ENCODE results near the gene IFNLR1.

DNA sequence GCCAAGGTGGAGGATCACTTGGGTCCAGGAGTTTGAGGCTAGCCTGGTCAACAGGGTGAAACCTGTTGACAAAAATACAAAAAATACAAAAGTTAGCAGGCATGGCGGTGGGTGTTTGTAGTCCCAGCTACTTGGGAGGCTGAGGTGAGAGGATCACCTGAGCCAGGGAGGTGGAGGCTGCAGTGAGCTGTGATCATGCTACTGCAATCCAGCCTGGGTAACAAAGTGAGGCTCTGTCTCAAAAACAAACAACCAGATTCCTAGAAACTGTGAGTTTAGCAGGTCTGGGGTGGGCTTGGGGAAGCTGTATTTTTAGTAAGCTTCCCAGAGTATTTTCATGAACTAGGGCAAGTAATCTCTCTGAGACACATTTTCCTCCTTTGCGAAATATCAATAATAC lies 70.0 kb downstream of the IFNLR1 start:
- TF ChIP-seq, protein P1, sequence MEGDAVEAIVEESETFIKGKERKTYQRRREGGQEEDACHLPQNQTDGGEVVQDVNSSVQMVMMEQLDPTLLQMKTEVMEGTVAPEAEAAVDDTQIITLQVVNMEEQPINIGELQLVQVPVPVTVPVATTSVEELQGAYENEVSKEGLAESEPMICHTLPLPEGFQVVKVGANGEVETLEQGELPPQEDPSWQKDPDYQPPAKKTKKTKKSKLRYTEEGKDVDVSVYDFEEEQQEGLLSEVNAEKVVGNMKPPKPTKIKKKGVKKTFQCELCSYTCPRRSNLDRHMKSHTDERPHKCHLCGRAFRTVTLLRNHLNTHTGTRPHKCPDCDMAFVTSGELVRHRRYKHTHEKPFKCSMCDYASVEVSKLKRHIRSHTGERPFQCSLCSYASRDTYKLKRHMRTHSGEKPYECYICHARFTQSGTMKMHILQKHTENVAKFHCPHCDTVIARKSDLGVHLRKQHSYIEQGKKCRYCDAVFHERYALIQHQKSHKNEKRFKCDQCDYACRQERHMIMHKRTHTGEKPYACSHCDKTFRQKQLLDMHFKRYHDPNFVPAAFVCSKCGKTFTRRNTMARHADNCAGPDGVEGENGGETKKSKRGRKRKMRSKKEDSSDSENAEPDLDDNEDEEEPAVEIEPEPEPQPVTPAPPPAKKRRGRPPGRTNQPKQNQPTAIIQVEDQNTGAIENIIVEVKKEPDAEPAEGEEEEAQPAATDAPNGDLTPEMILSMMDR (IDR thresholded peaks at IDR 0.05 in 4 of 5, conservative IDR thresholded peaks at IDR 0.05 in 1 of 5), result no peak
- TF ChIP-seq POLR2A (IDR thresholded peaks at IDR 0.05), result no peak

Data from gastrocnemius medialis (tissue), 4 donors.